ENCODE measurements around the gene GRAMD1B.
"Not testable (repeated sequence)": the region's sequence is repeated elsewhere in the genome, so short reads cannot be mapped to it uniquely, and the experiment has no call there.

The GRAMD1B gene

DNA sequence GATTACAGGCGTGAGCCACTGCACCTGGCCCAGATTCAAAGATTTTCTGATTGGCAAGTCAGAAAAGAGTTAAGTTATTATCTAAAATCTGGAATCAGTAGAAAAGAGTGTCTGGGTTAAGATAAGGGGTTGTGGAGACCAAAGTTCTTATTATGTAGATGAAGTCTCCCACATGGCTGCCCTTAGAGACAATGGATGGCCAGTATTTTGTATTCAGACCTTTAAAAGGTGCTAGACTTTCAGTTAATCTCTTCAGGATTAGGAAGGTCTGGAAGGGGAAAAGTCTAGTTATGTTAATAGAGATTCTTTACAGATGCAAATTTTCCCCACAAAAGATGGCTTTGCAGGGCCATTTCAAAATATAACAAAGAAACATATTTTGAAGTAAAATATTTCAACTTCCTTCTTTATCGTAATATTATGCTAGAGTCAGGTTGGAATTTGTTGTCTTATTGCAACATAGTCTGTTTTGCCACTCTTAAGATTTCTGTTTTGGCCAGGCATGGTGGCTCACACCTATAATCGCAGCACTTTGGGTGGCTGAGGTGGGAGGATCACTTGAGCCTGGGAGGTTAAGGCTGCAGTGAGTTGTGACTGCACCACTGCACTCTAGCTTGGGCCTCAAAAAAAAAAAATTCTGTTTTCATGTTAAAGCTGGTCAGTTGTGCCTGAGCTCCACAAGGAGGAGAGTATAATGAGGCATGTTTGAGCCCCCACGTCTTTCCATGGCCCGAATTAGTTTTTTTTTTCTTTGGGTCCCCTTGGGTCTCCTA is 14.0 kb downstream of the GRAMD1B start:
- DNase-seq: no peak

DNA sequence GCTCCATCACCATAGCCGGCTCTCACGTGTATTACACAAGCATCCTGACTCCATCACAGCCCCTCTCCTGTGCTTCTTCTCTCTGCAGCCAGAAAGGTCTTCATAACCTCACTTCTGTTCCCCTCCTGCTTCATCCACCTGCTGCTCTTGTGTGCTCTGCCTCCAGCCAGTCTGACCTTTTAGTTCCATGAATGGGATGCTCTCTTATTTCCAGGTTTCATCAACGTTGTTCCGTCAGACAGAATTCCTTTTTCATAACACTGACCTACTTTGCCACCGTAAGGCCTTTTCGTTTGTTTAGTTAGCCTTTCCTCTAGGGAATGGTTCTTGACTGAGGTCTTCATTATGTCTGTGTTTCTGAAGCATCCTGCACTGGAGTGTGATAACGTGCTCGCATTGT is 18.8 kb downstream of the GRAMD1B start:
- DNase-seq: no peak

DNA sequence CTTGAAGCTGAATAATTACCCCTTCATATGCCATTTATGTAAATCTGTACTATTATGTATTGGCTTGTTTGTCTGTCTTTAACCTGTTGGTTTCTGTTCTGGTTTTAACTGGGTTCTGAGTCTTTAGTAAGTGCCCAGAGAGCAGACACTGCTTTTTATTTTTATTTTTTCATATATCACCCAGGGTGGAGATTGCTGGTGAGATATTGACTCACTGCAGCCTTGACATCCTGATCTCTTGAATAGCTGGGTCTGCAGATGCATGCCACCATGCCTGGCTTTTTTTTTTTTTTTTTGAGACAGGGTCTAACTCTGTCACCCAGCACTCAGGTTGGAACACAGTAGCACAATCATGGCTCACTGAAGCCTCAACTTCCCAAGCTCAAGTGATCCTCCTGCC is 19.4 kb downstream of the GRAMD1B start:
- DNase-seq: no peak

DNA sequence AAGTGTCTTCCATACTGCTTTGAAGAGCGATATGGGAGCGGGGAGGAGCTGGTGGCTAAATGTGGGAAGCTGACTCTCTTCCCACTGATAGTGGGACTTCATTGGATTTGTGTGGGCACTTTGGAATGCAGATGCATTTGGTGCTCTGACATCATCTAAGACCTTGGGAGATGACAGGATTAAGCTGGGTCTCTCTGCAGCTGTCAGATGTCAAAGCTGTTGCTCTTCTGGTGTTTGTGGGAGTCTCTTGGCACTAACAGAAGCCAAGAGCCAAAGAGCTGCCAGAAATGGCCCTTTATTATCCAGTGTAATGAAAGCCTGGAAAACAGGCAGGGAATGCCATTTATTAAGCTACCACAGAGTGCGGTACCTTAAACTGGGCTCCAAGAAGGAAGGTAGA is 20.6 kb downstream of the GRAMD1B start:
- DNase-seq: no peak

DNA sequence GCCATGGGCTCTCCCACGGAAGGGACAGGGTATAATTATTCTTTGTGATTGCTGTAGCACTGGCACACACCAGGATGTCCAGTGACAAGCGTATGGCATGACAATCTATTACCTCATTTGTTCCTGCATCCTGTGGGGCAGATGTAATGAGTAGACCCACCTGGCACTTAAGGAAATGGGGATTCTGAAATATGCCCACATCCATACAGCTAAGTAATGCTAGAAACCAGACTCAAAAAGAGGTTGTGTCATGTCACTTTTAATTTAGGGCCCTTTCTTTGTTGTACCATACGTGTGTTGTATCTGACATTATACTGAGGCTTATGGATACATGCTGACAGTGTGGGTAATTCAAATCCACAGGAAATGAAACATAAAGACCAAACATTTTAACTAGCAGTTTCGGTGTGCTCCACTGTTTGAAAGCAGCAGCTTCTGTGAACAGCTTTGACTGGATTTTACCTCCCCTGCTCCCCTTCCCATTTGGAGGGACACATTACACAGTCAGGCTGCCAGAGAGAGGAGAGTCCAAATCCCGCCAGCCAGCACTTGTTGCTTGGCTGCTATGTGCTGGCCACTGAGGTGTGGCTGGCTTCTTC is 21.2 kb downstream of the GRAMD1B start:
- DNase-seq: no peak

DNA sequence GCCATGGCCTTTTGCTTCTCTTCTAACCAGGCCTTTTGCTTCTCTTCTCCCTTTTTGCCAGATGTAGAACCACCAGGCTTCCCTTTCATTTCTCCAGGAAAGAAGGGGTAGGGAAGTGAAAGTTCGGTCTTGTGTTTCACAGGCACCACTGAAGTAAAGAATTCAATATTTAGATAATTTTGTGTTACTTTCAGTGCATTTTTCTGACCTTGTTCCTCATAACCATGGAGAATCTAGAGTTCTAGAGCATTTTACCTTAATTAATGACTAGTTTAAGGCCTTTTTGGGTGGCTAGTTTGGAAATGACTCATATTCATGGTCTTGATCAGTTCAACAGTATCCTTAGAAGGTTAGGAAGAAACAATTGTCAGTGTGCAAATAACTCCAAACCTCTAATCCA is 22.7 kb downstream of the GRAMD1B start:
- no peak for DNase-seq

DNA sequence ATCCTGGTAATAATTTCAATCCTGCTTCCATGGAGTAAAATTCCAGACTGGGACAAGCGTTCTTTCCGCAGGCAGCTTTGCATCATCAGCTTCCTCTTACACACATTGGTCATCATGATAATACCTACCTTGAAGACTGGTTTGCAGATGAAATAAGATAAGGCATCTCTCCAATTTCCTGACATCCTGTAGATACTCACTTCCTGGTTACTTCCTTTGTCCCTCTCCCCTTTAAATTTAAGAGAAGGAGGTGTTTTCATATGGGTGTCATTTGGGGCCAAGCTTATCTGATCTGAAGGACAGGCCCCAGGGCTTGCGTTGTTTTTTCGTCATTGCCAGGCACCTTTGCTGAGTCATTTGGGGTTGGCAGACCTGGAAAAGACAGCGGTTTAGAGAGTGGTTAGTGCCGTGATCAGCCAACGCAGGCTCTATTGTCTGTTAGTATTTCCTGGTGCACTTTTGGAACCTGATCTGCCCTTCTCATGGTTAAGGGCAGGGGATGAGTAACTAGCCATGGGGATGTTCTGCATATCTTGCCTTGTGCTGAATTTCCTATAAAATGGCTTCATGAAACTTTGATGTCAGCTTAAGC is 24.1 kb downstream of the GRAMD1B start:
- DNase-seq: no peak

DNA sequence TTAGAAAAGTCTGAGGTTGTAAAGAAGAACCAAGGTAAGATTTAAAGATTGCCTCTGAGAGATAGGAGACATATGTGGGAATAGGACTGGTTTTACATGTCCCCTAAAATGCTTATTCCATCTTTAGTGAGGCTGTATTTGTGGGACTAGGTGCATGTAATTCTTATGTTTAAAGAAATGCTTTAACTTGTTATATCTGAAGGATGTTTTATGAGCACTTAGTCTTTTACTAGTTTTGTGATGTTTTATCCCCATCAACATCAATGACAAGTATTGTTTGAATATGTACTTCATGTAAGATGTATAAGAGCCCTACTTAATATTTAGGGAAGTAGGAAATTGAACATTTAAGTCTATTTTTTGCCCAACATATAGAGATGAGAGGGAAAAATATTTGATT is 24.7 kb downstream of the GRAMD1B start:
- DNase-seq: no peak

DNA sequence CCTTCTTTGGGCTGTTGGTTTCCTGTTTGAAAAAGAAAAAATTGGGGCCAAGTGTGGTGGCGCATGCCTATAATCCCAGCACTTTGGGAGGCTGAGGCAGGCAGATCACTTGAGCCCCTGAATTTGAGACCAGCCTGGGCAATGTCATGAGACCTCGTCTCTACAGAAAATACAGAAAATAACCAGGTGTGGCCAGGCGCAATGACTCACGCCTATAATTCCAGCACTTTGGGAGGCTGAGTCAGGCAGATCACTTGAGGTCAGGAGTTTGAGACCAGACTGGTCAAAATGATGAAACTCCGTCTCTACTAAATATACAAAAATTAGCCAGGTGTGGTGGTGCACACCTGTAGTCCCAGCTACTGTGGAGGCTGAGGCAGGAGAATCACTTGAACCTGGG is 26.4 kb downstream of the GRAMD1B start:
- not testable (repeated sequence) for DNase-seq

DNA sequence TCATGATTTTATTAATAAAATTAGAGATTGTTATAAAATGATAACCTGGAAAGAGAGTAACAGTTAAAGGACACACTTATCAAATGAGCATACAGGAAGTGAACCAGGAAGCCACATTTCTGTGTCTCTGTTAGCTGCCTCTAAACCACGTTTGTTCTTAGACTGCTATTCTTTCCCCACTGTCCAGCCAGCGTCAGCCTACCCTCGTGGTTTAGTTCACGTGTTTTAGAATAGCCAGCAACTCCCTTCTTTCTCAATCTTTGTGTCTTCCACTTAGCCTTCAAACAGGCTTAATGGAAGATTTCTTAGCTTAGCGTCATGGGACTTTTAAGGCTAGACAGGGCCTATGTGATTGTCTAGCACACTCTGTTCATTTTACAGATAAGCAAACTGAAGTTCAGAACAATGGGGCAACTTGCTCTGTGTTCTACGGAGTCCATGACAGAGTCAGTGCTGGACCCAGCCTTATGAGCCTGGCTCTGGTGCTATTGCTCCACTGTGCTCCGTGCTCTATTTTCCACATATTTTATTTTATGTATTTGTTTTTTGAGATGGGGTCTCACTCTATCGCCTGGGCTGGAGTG is 27.2 kb downstream of the GRAMD1B start:
- DNase-seq: peak in 10 of 58 donors; percentile 4 to 35 (median 16)

DNA sequence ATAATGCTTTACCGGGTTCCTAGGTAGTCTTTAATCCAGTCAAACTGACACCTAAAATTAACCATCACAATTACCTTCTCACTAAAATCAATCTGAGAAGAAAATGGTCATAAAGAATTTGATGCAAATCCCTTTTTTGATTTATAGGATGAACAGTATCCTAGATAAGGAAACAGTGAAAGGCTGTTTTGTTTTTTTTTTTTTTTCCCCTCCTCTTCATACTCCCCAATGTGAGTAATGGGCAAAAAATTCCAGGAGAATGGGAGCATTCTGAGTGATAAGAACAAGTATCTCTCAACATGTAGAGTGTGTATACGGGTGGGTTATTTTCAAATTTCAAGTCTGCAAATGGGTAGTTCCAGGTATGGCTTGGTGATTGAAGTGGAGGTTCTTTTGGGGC is 28.4 kb downstream of the GRAMD1B start:
- no peak for DNase-seq

DNA sequence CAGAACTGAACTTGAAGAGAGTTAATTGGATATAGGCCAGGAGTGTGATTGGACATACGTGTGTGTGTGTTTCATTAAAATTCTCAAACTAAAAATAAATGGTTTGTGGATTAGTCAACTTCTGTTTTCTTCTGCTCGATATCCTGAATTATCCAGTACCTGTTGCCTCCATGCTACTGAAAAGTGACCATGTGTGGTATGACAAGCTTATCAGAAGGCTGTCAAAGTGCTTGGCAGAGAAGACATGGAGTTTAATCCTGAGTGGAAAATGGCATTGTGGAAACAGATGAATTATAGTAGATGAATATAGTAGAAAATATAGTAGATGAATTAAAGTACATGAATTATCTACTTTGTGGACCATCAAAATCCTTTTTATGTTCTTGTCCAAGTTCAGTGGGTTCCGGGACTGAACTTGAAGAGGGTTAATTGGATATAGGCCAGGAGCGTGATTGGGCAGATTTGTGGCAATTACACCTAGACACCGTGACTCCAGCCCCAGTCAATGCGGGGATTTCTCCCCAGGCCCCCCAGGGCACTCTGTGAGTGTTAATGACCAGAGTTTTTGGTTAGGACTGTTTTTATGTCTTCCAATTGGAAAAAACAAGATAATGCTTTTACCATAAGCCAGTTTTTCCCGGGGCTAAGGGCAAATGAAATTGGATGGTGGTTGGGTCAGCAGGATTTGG is 30.1 kb downstream of the GRAMD1B start:
- no peak for DNase-seq

DNA sequence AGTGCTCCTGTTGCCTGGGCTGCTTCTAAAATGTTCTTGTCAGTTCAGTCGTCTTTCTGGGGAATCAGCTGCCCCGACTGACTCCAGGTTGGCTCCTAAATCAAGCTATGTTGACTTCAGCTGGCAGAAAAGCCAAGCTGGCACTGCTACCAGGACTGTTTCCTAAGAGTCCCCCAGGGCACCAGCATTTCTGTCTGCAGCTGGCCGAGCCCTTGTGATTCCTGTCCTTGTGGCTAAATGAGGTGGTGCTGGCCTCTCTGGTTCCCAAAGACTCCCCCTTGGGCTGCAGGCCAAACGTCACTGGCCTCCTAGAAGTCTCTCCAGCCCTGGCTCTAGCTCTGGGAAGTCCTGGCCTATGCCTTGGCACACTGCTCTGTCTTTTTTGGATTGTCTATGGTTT is 31.1 kb downstream of the GRAMD1B start:
- peak in 5 of 58 donors; percentile 7 to 33 (median 11) for DNase-seq

DNA sequence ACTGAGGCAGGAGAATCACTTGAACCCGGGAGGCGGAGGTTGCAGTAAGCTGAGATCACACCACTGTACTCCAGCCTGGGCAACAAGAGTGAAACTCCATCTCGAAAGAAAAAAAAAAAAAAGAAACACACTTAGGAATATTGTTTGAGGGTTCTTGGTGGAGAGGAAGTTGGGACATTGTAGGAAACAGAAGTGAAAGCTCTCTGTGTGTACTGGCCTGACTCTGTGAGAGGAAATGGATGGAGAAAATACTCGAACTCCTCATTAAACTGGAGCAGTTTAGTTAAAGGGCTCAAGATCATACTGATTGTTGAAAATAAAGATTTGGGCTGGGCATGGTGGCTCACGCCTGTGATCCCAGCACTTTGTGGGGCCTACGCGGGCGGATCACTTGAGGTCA is 35.6 kb downstream of the GRAMD1B start:
- not testable (repeated sequence) for DNase-seq

DNA sequence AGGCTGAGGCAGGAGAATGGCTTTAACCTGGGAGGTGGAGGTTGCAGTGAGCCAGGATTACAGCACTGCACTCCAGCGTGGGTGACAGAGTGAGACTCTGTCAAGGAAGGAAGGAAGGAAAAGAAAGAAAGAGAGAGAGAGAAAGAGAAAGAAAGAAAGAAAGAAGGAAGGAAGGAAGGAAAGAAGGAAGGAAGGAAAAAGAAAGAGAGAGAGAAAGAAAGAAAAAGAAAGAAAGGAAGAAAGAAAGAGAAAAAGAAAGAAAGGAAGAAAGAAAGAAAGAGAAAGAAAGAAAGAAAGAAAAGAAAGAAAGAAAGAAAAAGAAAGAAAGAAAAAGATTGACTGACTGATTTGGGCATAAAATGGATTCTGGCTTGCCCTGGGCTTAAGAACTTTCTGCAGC is 36.1 kb downstream of the GRAMD1B start:
- not testable (repeated sequence) for DNase-seq

DNA sequence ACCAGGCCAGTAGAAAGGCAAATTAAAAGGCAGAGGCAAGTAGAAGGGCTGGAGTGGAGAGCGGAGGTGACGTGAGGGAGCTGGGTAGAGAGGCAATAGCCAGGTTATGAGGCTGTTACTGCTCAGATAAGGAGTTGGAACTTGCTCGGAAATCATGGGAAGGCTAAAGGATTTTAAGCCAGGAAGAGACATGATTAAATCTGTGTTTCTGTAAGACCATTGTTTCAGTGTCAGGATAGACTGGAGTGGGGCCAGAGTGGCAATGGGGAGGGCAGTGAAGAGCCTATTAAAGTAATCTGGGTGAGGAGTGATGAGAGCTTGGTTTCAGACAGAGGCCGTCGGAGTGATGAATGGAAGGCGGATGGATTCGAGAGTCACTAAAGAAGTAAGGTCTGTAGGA is 39.0 kb downstream of the GRAMD1B start:
- DNase-seq: peak in 4 of 58 donors; percentile 4 to 20 (median 13)

DNA sequence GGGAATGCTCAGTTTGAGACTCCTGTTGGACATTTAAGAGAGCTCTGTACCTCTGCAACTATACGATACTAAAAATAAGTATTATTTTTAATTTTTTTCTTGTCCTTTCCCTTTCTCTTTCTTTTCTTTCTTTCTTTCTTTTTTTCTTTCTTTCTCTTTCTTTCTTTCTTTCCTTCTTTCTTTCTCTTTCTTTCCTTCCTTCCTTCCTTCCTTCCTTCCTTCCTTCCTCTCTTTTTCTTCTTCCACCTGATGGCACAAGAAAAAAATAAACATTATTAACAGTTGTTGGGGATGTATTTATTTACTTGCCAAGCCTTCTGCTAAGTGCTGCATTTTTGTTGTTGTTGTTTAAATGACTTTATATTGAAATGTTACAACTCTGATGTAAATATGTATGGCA is 39.5 kb downstream of the GRAMD1B start:
- DNase-seq: no peak

DNA sequence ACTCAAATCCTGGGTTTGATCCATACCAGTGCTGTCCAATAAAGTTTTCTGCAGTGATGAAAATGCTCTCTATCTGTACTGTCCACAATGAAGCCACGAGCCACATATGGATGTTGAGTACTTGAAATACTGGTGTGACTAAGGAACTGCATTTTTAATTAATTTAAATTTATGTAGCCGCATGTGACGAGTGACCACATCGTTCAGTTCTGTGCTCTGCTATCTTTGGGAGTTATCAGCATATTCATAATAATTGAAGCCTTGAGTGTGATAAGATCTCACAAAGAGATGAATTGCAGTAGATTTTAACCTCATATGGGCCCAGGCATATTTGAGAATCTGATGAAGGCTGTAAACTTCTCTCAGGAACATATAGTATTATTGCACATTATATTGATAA is 40.8 kb downstream of the GRAMD1B start:
- no peak for DNase-seq

DNA sequence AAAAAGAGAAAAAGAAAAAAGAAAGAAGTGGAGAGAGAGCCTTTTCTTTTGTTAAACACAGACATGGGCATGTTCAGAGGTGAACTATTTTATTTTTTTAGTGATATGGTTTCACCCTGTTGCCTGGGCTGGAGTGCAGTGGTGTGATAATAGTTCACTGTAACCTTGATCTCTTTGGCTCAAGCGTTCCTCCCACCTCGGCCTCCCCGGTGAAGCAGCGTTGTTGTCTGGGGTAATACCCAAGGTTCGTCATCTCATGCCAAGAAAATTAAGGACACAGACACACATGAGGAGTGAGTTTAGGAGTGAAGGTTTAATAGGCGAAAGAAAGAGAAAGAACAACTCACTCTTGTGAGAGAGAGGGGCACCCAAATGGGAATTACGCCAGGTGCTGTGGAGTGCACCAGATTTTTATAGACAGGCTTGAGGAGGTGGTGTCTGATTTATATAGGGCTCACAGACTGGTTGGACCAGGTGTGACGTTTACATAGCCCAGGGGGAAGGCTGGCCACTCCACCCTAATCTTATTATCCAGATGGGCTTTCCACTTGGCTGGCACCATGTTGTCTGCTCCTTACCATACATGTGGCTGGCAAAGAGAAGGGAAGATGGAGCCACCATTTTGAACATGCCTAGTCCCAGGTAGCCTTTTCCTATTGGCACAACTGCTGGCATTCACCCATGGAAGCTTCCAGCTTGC is 42.3 kb downstream of the GRAMD1B start:
- DNase-seq: no peak

DNA sequence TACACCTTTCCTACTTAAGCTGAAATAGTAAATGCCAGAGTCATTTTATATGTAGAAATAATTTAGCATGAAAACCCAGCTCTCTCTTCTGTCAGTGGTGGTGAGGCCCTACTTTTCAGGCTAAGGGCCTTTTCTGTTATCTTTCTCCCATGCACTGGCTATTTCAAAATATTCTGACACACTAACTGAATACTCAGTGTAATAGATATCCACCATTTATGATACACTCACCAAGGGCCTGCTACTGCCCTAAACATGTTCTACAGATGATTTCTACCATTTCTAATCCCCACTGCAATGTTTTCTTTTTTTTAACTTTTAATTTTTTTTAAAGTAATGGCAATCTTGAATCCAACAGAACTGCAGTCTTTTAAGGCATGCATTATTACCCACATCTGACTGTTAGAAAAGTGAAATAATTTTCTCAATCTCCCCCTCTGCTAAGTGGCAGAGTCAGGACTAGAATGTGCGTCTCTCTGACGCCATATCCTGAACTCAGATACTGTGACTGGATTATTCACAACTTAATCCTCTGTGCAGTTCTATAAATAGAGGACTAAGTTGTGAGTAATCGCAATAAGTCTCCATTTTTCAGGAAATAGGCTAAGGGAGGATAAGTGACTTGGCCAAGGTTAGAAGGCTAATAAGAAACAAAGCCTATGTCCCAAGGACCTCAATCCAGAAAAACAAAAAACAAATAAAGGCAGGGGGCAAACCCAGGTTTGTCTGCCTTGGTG is 44.0 kb downstream of the GRAMD1B start:
- DNase-seq: no peak

Measured in anterior cingulate cortex (tissue), 58 donors.